ENCODE measurements around the gene EXOG.

EXOG gene

GRCh38 chr3:38491215-38491614 lies 4.9 kb upstream of the EXOG start:
- Histone ChIP-seq H4K20me1 (ENCODE audit: insufficient read depth, low read length) (no peaks in the 10 kb centered on the region), H3K36me3 (replicated peaks; ENCODE audit: insufficient read depth, low read length) (no peaks in the 10 kb centered on the region), H3K9me3 (replicated peaks; ENCODE audit: insufficient read depth, low read length) (no peaks in the 10 kb centered on the region), H3K4me1 (ENCODE audit: low read length) (peaks cover 6% of the 10 kb centered on the region; the same call in 1 of the 2 replicates), H3K9ac (ENCODE audit: low read length) (no peak overlapping the region), H3K27ac (ENCODE audit: low read length) (no peak overlapping the region), H3K4me3 (ENCODE audit: low read length) (no peak overlapping the region), H3K79me2 (ENCODE audit: low read length) (no peaks in the 10 kb centered on the region), H3K4me2 (ENCODE audit: low read depth, low read length) (no peak overlapping the region), H3F3A (ENCODE audit: insufficient read depth, low read length) (0 out of 2 replicates have a peak, but pooled peaks cover 5% of the 10 kb centered on the region), H2AFZ (ENCODE audit: low read length) (no peak overlapping the region), H3K9me2 (replicated peaks; ENCODE audit: insufficient read depth, low read length) (no peaks in the 10 kb centered on the region), H3K27me3 (replicated peaks; ENCODE audit: insufficient read depth, low read length) (no peaks in the 10 kb centered on the region)
- no peak for TF ChIP-seq EZH2phosphoT487 (IDR thresholded peaks at IDR 0.05; ENCODE audit: low read length)
- TF ChIP-seq CTCF (IDR thresholded peaks at IDR 0.05; ENCODE audit: low read length): no peak
- TF ChIP-seq EZH2 (optimal IDR thresholded peaks at IDR 0.05; ENCODE audit: low read depth, low read length): no peak
- DNase-seq: no peak

DNA sequence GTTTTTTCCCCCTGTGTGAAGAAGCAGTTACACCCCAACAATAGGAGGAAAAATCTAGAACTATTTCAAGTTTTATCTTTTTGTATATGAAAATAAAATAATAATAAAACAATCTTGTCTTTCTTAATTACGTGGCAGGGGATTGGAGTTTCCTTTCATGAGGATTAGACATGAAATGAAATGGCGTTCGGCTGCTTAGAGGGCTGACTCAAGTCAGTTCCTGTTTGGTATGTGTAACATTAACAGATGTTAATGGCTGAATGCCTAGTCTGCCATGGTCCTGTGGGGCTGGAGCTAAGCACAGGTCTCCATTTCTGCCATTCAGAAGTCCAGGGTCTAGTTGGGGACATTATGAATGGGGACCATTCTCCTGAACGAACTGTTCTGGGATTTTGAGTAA lies 3.1 kb upstream of the EXOG start:
- Histone ChIP-seq H3K9me3 (replicated peaks; ENCODE audit: insufficient read depth, low read length) (no peaks in the 10 kb centered on the region), H3K79me2 (ENCODE audit: low read length) (peaks cover 15% of the 10 kb centered on the region), H2AFZ (ENCODE audit: low read length) (no peak overlapping the region), H3K27me3 (replicated peaks; ENCODE audit: insufficient read depth, low read length) (no peaks in the 10 kb centered on the region), H3K9me2 (replicated peaks; ENCODE audit: insufficient read depth, low read length) (no peaks in the 10 kb centered on the region), H3K4me2 (ENCODE audit: low read depth, low read length) (no peak overlapping the region), H3F3A (ENCODE audit: insufficient read depth, low read length) (0 out of 2 replicates have a peak, but pooled peaks cover 5% of the 10 kb centered on the region), H4K20me1 (ENCODE audit: insufficient read depth, low read length) (no peaks in the 10 kb centered on the region), H3K36me3 (replicated peaks; ENCODE audit: insufficient read depth, low read length) (no peaks in the 10 kb centered on the region; the same call in 1 of the 2 replicates), H3K4me1 (ENCODE audit: low read length) (0 out of 2 replicates have a peak, but pooled peaks cover 6% of the 10 kb centered on the region), H3K9ac (ENCODE audit: low read length) (no peak overlapping the region), H3K27ac (ENCODE audit: low read length) (no peak overlapping the region), H3K4me3 (ENCODE audit: low read length) (no peak overlapping the region)
- TF ChIP-seq CTCF (IDR thresholded peaks at IDR 0.05; ENCODE audit: low read length) (no peak), EZH2 (optimal IDR thresholded peaks at IDR 0.05; ENCODE audit: low read depth, low read length) (no peak), EZH2phosphoT487 (IDR thresholded peaks at IDR 0.05; ENCODE audit: low read length) (no peak)
- DNase-seq: no peak

DNA sequence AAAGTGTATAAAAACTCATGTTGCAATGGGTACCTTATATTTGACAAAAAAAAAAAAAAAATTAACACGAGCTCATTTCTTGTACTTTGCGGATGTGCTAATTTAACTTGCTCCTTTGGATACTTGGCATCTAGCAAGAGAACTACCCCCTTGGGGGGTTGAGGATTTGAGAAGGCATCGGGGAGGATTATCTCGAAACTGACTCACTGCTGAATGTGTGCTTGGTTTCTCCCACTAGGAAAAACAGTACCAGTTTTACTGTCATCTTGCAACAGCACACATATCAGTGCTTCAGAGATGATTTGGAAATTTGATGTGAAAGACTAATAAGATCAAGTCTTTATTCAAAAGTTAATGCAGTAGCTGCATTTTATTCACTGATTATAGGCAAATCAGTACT lies 891 bp downstream of the EXOG start:
- H3K27ac ChIP-seq (ENCODE audit: low read length): no peak overlapping the region
- TF ChIP-seq EZH2phosphoT487 (IDR thresholded peaks at IDR 0.05; ENCODE audit: low read length): no peak
- no peak for TF ChIP-seq CTCF (IDR thresholded peaks at IDR 0.05; ENCODE audit: low read length)
- no peak for TF ChIP-seq EZH2 (optimal IDR thresholded peaks at IDR 0.05; ENCODE audit: low read depth, low read length)
- H3K4me3 ChIP-seq (ENCODE audit: low read length): peak overlapping the region; percentile 91
- H3K9me3 ChIP-seq (replicated peaks; ENCODE audit: insufficient read depth, low read length): no peaks in the 10 kb centered on the region
- H3K9ac ChIP-seq (ENCODE audit: low read length): peak overlapping the region; percentile 88
- no peaks in the 10 kb centered on the region; the same call in 1 of the 2 replicates for H3K36me3 ChIP-seq (replicated peaks; ENCODE audit: insufficient read depth, low read length)
- peak overlapping the region; percentile 78 for H3K4me2 ChIP-seq (ENCODE audit: low read depth, low read length)
- no peak for DNase-seq
- H3K9me2 ChIP-seq (replicated peaks; ENCODE audit: insufficient read depth, low read length): no peaks in the 10 kb centered on the region
- H2AFZ ChIP-seq (ENCODE audit: low read length): peak overlapping the region; percentile 97
- H3K27me3 ChIP-seq (replicated peaks; ENCODE audit: insufficient read depth, low read length): no peaks in the 10 kb centered on the region
- 0 out of 2 replicates have a peak, but pooled peaks cover 5% of the 10 kb centered on the region for H3F3A ChIP-seq (ENCODE audit: insufficient read depth, low read length)
- H3K4me1 ChIP-seq (ENCODE audit: low read length): 0 out of 2 replicates have a peak, but pooled peaks cover 6% of the 10 kb centered on the region
- H3K79me2 ChIP-seq (ENCODE audit: low read length): peaks cover 18% of the 10 kb centered on the region
- H4K20me1 ChIP-seq (ENCODE audit: insufficient read depth, low read length): no peaks in the 10 kb centered on the region

Data from MM.1S (cell line).